Esophagus muscularis mucosa (tissue), 3 donors: ENCODE results near the gene DNAAF6.

Experiments used
- CTCF ChIP-seq, 3 experiments: fragments of 200-600 bp in 2 of 3; fragments of 450-650 bp in 1 of 3; sonication (generic) in 2 of 3; IDR thresholded peaks; one replicate each; pipeline ENCODE4 v1.5.1; 2017 to 2019; ENCODE audit warnings: antibody characterized with exemption in 3 of 3, mild to moderate bottlenecking in 2 of 3, moderate library complexity in 1 of 3
- POLR2A ChIP-seq: fragments of 450-650 bp; IDR thresholded peaks from one replicate; pipeline ENCODE4 v1.6.1; 2017; ENCODE audit warnings: antibody characterized with exemption, moderate library complexity, mild to moderate bottlenecking, low read depth
- POLR2AphosphoS5 ChIP-seq, 2 donors: sonication (generic); formaldehyde crosslinking; IDR thresholded peaks; one replicate each; pipeline ENCODE4 v1.6.1; 2017; ENCODE audit warnings: antibody characterized with exemption in 2 of 2

- no peak for TF ChIP-seq CTCF (IDR thresholded peaks at IDR 0.05)
- TF ChIP-seq POLR2AphosphoS5 (IDR thresholded peaks at IDR 0.05): no peak
- TF ChIP-seq POLR2A: no peak
Measured at GRCh38 chrX:107226757-107227156, 20.3 kb downstream of the DNAAF6 start.
